ENCODE measurements around the gene TWIST2.

Gene TWIST2

DNA sequence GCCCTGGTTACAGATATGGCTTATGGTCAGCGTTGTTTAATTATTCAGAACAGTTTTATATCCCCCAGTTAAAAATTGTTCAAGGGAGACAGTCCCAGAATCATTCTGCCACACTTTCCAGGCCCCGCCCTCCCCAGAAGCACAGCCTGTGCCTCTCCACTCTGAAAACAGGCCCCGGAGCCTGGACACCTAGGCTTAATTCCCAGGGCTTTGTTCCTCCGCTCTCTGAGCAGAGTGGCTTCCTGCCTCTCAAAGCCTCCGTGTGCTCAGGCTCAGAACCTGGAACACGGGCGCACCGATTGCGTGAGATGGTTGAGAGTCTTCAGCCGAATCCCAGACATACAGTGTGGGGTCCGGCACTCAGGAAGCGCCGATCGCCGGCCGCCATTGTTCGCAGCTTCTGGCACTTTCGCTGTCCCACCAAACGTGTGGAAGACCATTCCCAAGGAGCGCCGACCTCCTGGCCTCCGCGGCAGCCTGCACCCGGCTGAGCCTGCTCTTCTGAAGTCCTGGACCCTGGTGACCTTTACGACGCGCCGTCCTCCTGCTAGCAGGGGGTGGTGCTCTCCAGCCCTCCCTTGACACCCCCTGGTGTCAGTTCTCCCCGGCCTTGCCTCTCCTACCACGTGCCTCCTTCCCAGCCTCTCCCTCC, 45.6 kb downstream of the TWIST2 start:
- FAIRE-seq (no peak), DNase-seq (ENCODE audit: insufficient read length, low spot score) (no peak)
- TF ChIP-seq, protein P1, sequence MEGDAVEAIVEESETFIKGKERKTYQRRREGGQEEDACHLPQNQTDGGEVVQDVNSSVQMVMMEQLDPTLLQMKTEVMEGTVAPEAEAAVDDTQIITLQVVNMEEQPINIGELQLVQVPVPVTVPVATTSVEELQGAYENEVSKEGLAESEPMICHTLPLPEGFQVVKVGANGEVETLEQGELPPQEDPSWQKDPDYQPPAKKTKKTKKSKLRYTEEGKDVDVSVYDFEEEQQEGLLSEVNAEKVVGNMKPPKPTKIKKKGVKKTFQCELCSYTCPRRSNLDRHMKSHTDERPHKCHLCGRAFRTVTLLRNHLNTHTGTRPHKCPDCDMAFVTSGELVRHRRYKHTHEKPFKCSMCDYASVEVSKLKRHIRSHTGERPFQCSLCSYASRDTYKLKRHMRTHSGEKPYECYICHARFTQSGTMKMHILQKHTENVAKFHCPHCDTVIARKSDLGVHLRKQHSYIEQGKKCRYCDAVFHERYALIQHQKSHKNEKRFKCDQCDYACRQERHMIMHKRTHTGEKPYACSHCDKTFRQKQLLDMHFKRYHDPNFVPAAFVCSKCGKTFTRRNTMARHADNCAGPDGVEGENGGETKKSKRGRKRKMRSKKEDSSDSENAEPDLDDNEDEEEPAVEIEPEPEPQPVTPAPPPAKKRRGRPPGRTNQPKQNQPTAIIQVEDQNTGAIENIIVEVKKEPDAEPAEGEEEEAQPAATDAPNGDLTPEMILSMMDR (IDR thresholded peaks at IDR 0.05; ENCODE audit: insufficient read depth, missing control alignments), result no peak

DNA sequence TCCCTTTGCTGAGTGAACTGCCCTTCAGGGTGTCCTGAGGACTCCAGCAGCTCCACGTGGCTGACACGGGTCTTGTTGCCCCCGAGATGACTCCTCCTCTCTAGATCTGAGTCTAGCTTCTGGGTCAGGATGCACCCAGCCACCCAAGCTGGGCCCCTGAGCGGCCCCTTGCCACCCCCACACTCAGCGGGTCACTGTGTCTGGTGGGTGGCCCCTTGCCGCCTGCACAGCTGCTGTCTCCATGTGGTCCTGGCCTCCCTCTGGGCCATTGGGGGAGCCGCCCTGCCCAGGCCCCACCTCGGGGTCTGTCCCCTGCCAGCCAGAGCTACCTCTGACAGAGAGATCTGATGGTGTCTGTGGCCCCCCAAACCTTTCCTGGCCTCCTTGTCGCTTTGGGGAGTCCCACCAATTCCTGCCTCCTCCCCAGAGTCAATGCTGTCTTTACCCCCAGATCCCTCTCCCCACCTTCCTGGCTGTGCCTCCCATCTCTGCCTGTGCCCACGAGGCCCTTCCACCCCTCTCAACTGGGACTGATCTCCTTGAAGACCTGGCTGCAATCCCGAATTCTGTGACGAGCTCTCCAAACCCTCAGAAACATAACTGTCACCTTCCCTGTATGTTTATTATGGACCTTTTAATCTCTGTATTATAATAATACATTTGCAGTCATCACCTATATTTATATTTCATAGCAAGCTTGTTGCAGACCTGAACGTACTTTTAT, 46.5 kb downstream of the TWIST2 start:
- TF ChIP-seq, protein P1 (IDR thresholded peaks at IDR 0.05; ENCODE audit: insufficient read depth, missing control alignments), result no peak
- DNase-seq (ENCODE audit: insufficient read length, low spot score) (no peak), FAIRE-seq (no peak)

DNA sequence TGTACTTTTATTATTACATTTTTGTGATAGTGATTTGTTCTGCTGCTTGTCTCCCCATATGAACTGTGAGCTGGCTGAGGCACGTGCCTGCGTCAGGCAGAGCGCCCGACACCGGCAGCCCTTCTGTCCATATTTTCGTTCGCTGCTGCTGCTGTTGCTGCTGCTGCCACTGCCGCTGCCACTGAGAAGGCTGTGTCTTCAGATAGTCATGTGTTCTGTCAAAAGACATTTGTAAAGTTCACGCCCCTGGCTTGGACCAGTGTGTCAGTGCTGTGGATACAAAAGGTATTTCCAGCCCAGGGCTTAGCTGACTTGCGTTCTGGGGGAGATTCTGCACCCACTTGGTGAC, 47.0 kb downstream of the TWIST2 start:
- FAIRE-seq (no peak), DNase-seq (ENCODE audit: insufficient read length, low spot score) (no peak)
- TF ChIP-seq, protein P1 (IDR thresholded peaks at IDR 0.05; ENCODE audit: insufficient read depth, missing control alignments), result no peak

DNA sequence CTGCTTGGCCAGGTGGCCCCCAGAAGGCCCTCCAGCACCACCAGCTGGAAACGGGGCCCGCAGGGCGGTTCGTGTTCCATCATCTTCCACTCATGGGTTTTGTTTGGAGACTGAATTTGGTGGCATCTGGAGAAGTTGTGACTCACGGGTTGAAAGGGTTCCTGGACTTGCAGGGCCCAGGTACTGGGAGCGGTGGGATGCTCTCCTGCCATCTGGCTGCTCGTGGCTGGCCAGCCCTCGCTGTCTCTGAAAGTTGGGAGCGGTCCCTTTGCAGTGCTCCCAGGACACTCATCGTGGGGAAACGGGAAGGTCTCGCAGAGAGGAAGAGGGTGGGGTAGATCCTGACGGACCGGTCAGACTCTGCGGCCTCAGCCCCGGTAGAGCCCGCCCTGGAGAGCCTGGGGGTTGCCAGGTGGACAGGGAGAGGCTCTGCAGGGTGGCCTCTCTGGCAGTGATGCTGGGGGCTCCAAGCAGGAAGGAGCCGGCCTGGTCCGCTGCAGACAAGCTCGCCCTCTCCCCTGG, 47.5 kb downstream of the TWIST2 start:
- FAIRE-seq (no peak), DNase-seq (ENCODE audit: insufficient read length, low spot score) (no peak)
- TF ChIP-seq, protein P1 (IDR thresholded peaks at IDR 0.05; ENCODE audit: insufficient read depth, missing control alignments), result no peak

DNA sequence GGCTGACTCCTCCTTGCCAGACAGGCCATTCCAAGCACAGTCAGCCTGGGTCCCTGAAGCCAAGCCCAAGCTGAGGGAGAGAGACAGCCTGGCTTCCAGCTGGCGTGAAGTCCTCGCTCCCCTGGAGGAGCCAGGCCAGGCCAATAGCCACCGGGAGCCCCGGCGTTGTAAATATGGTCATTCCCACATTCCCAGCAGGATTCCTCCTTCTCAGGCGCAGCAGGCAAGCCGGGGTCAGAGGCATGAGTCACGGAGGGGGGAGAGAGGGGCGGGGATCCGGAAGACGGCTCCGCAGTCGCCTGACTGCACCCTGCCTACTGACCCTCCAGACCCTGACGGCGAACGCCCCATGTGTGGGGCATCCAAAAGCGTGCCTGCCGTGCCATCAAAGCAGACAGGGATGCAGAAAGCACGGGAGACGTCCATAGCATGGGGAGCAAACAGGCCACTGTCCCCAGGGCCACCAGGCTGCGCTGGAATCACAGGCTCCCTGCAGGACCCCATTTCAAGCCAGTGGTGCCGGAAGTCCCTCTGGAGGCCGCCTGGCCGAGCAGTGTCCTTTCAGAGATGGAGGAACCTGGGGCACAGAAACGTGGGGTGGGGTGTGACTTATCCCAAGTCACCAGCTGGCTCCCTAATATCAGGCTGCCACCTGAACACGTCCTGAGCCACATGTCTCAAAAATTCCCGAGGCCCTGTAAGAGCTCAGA, 48.2 kb downstream of the TWIST2 start:
- TF ChIP-seq, protein P1 (IDR thresholded peaks at IDR 0.05; ENCODE audit: insufficient read depth, missing control alignments), result no peak
- DNase-seq (ENCODE audit: insufficient read length, low spot score), result no peak
- no peak for FAIRE-seq

DNA sequence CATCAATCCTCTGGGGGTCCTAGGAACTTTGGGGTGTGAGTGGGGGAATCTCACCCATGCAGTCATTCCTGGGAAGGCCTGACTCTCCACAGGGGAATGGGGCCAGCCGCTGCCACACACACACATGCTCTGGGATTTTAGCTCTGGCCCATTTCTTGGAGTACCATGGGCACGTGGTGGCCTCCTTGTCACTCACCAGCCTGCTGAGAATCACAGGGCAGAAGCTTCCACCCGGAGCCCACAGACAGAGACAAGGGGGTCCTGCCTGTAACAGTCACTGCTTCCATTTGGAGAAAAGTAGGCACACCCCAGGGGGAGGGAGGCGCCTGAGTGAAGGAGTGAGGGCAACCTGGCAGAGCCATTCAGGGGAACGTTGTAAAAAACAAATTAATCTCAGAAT, 48.8 kb downstream of the TWIST2 start:
- TF ChIP-seq, protein P1 (IDR thresholded peaks at IDR 0.05; ENCODE audit: insufficient read depth, missing control alignments), result no peak
- DNase-seq (ENCODE audit: insufficient read length, low spot score), result no peak
- no peak for FAIRE-seq

Measured in D721Med (cell line).